Measurements from ENCODE around the gene JARID2. TPM values are rescaled to one million over a fixed set of nuclear protein-coding genes. Genes with fewer than 3 reads are reported as not detected.

The JARID2 gene
- polyA plus RNA-seq, 1 donor from 2014 or later: 25.5 TPM

DNA sequence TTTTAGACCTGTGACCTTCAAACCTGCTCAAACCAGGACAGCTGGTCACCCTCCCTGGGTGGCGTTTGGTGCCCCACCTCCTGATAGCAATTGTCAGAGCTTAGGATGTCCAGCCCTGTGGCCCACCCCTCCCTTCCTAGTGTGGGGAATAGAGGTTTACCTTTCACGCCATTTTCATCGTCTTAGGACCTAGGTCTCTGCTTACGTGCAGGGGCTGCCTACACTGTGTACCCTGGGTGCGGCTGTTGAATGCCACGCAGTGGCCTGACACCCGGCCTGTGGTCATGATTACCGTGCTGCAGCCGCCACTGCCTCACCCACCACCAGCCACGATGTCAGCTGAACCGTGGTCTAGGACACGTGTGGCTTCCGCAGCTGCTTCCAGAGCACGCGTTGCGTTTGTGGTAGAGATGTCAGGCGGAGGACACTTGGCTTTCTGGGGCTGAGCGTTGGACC, 259.6 kb downstream of the JARID2 start:
- H3K27ac ChIP-seq (ENCODE audit: low read length): no peak overlapping the region
- no peaks in the 10 kb centered on the region for H3K27me3 ChIP-seq (ENCODE audit: insufficient read depth, low read depth, low read length)
- no peaks in the 10 kb centered on the region for H3K9me2 ChIP-seq (ENCODE audit: insufficient read depth, low read length)
- H2AFZ ChIP-seq (ENCODE audit: low read depth, low read length): no peak overlapping the region
- no peaks in the 10 kb centered on the region for H4K20me1 ChIP-seq (ENCODE audit: insufficient read depth)
- H3F3A ChIP-seq (ENCODE audit: insufficient read depth, low read length, poor library complexity, severe bottlenecking): no peaks in the 10 kb centered on the region
- no peak for TF ChIP-seq EP300 (conservative IDR thresholded peaks at IDR 0.05; ENCODE audit: poor library complexity, severe bottlenecking)
- no peak for TF ChIP-seq MXI1 (conservative IDR thresholded peaks at IDR 0.05; ENCODE audit: poor library complexity, severe bottlenecking)
- TF ChIP-seq TAF1 (IDR thresholded peaks at IDR 0.05; ENCODE audit: low read depth): no peak
- TF ChIP-seq REST (IDR thresholded peaks at IDR 0.05; ENCODE audit: borderline replicate concordance): no peak
- TF ChIP-seq RAD21 (conservative IDR thresholded peaks at IDR 0.05): no peak
- H3K4me2 ChIP-seq (ENCODE audit: low read length): no peak overlapping the region
- peaks cover 1% of the 10 kb centered on the region for H3K36me3 ChIP-seq (ENCODE audit: insufficient read depth, low read length)
- H3K9me3 ChIP-seq (ENCODE audit: low read length): no peaks in the 10 kb centered on the region
- no peaks in the 10 kb centered on the region for H3K79me2 ChIP-seq (replicated peaks; ENCODE audit: insufficient read depth, low read length)
- H3K9ac ChIP-seq (ENCODE audit: low read length): no peak overlapping the region
- H3K4me3 ChIP-seq (ENCODE audit: low read length): no peak overlapping the region

GRCh38 chr6:15506066-15506465, 260.2 kb downstream of the JARID2 start:
- Histone ChIP-seq H3K4me3 (ENCODE audit: low read length) (no peak overlapping the region), H3K9me3 (ENCODE audit: low read length) (no peaks in the 10 kb centered on the region), H3K9ac (ENCODE audit: low read length) (no peak overlapping the region), H3K27me3 (ENCODE audit: insufficient read depth, low read depth, low read length) (no peaks in the 10 kb centered on the region), H3F3A (ENCODE audit: insufficient read depth, low read length, poor library complexity, severe bottlenecking) (no peaks in the 10 kb centered on the region), H3K9me2 (ENCODE audit: insufficient read depth, low read length) (no peaks in the 10 kb centered on the region), H3K27ac (ENCODE audit: low read length) (no peak overlapping the region), H2AFZ (ENCODE audit: low read depth, low read length) (no peak overlapping the region), H3K4me2 (ENCODE audit: low read length) (no peak overlapping the region), H4K20me1 (ENCODE audit: insufficient read depth) (no peaks in the 10 kb centered on the region), H3K36me3 (ENCODE audit: insufficient read depth, low read length) (peaks cover 7% of the 10 kb centered on the region), H3K79me2 (replicated peaks; ENCODE audit: insufficient read depth, low read length) (no peaks in the 10 kb centered on the region)
- TF ChIP-seq REST (IDR thresholded peaks at IDR 0.05; ENCODE audit: borderline replicate concordance): no peak
- no peak for TF ChIP-seq EZH2 (IDR thresholded peaks at IDR 0.05; ENCODE audit: borderline replicate concordance, insufficient read depth, low read length, poor library complexity, severe bottlenecking)
- TF ChIP-seq POLR2AphosphoS5 (IDR thresholded peaks at IDR 0.05): no peak
- TF ChIP-seq, protein P1, sequence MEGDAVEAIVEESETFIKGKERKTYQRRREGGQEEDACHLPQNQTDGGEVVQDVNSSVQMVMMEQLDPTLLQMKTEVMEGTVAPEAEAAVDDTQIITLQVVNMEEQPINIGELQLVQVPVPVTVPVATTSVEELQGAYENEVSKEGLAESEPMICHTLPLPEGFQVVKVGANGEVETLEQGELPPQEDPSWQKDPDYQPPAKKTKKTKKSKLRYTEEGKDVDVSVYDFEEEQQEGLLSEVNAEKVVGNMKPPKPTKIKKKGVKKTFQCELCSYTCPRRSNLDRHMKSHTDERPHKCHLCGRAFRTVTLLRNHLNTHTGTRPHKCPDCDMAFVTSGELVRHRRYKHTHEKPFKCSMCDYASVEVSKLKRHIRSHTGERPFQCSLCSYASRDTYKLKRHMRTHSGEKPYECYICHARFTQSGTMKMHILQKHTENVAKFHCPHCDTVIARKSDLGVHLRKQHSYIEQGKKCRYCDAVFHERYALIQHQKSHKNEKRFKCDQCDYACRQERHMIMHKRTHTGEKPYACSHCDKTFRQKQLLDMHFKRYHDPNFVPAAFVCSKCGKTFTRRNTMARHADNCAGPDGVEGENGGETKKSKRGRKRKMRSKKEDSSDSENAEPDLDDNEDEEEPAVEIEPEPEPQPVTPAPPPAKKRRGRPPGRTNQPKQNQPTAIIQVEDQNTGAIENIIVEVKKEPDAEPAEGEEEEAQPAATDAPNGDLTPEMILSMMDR (IDR thresholded peaks at IDR 0.05; ENCODE audit: poor library complexity, severe bottlenecking): no peak
- no peak for TF ChIP-seq RAD21 (conservative IDR thresholded peaks at IDR 0.05)
- no peak for TF ChIP-seq MXI1 (conservative IDR thresholded peaks at IDR 0.05; ENCODE audit: poor library complexity, severe bottlenecking)
- no peak for TF ChIP-seq TAF1 (IDR thresholded peaks at IDR 0.05; ENCODE audit: low read depth)
- no peak for TF ChIP-seq EP300 (conservative IDR thresholded peaks at IDR 0.05; ENCODE audit: poor library complexity, severe bottlenecking)
- no peak for TF ChIP-seq SMC3 (conservative IDR thresholded peaks at IDR 0.05; ENCODE audit: poor library complexity)
